ENCODE results near the gene SCG2. TPM values are rescaled to one million over a fixed set of nuclear protein-coding genes. Genes with fewer than 3 reads are reported as not detected.

Gene SCG2
- total RNA-seq, 6 experiments from 2014 or later = 0.23 to 0.97 (median 0.37) TPM

DNA sequence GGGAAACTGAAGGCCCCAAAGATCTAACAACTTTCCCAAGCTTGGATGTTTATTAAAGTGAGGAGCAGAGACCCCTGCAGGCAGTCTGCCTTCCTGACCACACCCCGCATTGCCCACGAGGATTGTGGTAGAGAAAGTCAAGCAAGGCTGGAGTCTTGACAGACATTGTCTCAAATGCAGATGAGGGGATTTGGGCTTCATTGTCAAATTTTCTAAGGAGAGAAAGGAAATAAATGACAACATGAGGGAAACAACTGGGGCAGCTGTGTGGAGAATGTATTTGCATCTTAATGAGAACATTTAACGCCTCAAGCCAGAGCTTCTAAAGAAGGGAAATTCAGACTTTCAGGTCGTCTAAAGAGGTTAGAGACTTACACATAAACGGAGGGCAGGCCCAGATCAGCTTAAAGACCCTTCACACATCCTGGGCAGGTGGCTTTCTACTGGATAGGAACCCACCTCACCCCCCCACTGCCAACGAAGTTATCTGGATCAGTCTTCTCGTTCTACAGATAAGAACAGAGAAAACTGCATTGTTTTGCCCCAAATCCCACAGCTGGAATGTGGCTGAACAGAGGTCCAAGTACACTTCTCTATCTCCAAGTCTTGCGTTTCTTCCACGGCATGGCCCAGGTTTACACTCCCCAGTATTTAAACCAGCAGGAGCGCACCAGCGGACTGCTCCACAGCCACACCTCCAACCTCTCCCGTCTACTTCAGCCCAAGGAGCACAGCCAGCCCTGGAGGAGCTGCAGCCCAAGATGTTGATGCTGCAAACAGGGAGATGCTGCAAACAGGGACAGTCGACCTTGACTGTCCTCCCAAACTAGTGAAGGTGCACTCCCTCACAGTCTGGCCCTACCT, 16.2 kb upstream of the SCG2 start:
- Mint-ChIP-seq H3K4me1 (ENCODE audit: low read depth) (peaks cover 12% of the 10 kb centered on the region), H3K4me3 (no peak overlapping the region), H3K27ac (no peak overlapping the region), H3K36me3 (ENCODE audit: low read depth) (no peaks in the 10 kb centered on the region), H3K9me3 (no peaks in the 10 kb centered on the region), H3K27me3 (ENCODE audit: insufficient read depth) (peaks cover 3% of the 10 kb centered on the region)
- TF ChIP-seq, protein P1, sequence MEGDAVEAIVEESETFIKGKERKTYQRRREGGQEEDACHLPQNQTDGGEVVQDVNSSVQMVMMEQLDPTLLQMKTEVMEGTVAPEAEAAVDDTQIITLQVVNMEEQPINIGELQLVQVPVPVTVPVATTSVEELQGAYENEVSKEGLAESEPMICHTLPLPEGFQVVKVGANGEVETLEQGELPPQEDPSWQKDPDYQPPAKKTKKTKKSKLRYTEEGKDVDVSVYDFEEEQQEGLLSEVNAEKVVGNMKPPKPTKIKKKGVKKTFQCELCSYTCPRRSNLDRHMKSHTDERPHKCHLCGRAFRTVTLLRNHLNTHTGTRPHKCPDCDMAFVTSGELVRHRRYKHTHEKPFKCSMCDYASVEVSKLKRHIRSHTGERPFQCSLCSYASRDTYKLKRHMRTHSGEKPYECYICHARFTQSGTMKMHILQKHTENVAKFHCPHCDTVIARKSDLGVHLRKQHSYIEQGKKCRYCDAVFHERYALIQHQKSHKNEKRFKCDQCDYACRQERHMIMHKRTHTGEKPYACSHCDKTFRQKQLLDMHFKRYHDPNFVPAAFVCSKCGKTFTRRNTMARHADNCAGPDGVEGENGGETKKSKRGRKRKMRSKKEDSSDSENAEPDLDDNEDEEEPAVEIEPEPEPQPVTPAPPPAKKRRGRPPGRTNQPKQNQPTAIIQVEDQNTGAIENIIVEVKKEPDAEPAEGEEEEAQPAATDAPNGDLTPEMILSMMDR (IDR thresholded peaks at IDR 0.05) = no peak
- DNase-seq = no peak

DNA sequence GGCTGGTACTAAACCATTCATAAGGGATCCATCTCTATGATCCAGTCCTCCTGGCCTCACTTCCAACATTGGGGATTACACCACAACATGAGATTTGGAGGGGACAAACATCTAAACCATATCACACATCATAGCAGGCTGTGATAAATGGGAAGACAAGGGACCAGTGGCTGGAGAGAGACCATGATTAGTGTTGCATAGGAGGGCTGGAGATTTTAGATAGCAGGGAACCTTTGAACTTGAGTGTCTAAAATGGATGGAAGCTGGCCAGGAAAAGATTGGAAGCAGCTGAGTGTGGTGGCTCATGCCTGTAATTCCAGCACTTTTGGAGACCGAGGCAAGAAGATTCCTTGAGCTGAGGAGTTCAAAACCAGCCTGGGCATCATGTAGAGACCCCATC, 12.4 kb upstream of the SCG2 start:
- DNase-seq = no peak
- Mint-ChIP-seq H3K4me3 (no peak overlapping the region), H3K4me1 (ENCODE audit: low read depth) (peaks cover 28% of the 10 kb centered on the region), H3K27me3 (ENCODE audit: insufficient read depth) (peaks cover 1% of the 10 kb centered on the region; the same call in 1 of the 2 replicates), H3K36me3 (ENCODE audit: low read depth) (no peaks in the 10 kb centered on the region), H3K9me3 (no peaks in the 10 kb centered on the region), H3K27ac (no peak overlapping the region)
- TF ChIP-seq, protein P1 (IDR thresholded peaks at IDR 0.05) = no peak

DNA sequence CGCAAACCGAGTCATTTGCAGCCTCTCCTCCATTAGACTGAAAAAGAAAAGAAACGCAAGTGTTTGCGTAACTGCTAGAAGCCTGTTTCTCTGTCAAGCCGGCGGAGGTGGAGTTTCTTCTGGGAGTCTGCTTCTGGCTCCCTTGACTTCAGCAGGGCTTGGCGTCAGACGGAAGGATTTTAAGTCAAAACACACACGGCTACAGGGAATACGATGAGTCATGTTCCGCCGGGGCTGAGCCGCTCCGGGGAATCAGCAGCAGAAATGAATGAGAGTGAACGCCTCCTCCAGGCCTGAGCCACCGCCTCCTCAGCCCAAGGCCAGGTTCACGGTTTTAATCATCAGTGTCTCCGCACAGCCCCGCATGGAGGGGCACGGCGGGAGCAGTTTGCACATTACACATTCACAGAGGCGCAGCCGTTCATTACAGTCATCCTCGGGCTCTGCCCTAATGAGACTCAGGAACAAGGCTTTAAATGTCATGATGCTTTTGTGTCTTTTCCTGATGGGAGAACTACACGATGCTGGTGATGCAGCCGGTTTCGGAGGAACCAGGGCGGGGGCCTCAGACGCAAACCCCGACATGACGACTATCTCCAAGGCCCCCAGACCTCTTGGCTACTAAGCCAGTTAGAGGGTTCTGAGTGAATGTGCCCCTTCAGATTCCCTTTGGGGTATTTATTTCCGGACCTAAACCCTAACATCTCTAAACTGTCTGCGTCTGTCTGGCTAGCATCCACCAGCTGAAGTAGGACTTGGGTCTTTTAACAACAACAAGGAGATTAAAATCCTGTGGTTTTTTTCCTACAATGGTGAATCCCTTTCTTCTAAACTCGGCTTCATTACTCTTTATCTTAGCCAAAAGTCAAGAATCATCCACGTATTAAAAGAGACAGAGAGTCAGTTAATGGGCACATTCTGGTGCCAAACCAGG, 11.1 kb upstream of the SCG2 start:
- Mint-ChIP-seq H3K9me3 (no peaks in the 10 kb centered on the region), H3K4me1 (ENCODE audit: low read depth) (peaks cover 28% of the 10 kb centered on the region), H3K27ac (peak overlapping the region; percentile 89), H3K27me3 (ENCODE audit: insufficient read depth) (peaks cover 1% of the 10 kb centered on the region; the same call in 1 of the 2 replicates), H3K4me3 (peak overlapping the region; percentile 86), H3K36me3 (ENCODE audit: low read depth) (no peaks in the 10 kb centered on the region)
- peak; percentile 97 for DNase-seq
- TF ChIP-seq, protein P1 (IDR thresholded peaks at IDR 0.05) = peak; percentile 27; the same call in 1 of the 2 replicates

DNA sequence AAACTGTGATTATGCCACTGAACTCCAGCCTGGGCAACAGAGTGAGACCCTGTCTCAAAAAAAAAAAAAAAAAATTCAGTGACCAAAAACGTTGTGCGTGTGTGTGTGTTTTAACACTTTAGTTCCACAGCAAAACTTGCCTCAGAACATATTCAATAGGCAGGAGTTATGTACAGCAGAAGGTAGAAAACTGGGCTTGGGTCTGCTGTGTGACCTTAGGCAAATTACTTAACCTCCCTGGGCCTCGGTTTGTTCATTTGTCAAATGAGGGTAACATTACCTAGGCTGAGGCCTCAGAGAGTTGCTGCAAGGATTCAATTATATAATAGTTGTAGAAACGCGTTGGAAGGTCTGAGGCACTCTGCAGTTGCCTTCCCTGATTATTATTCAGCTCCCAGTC, 10.3 kb upstream of the SCG2 start:
- no peak for DNase-seq
- Mint-ChIP-seq H3K4me3 (peak overlapping the region; percentile 86), H3K9me3 (no peaks in the 10 kb centered on the region), H3K27me3 (ENCODE audit: insufficient read depth) (peaks cover 1% of the 10 kb centered on the region; the same call in 1 of the 2 replicates), H3K27ac (peak overlapping the region; percentile 89), H3K36me3 (ENCODE audit: low read depth) (no peaks in the 10 kb centered on the region), H3K4me1 (ENCODE audit: low read depth) (peaks cover 28% of the 10 kb centered on the region)
- TF ChIP-seq, protein P1 (IDR thresholded peaks at IDR 0.05) = no peak

DNA sequence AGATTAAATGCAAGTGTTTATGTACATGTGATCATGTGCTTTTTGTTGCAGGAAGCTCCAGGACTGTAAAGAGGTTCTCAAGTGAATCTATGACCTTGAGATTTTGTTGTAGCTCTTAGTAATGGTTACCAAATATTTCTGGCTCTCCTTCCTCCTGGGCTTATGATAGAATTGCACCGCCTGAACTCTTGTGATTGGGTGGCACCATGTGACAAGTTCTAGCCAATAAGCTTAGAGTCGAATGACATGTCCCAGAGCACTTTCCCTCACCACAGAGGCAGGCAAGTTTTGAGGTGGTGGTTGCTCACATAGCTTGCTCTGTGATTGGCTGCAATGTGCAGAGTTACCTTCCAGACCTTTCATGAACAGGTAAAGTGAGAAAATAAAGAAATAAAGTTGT, 8.9 kb upstream of the SCG2 start:
- H3K27me3 Mint-ChIP-seq (ENCODE audit: insufficient read depth) = peaks cover 5% of the 10 kb centered on the region
- no peaks in the 10 kb centered on the region for H3K36me3 Mint-ChIP-seq (ENCODE audit: low read depth)

More for the DNA sequence above, 8.9 kb upstream of the SCG2 start:
- no peak overlapping the region for H3K27ac Mint-ChIP-seq
- H3K4me3 Mint-ChIP-seq = no peak overlapping the region
- TF ChIP-seq, protein P1 (IDR thresholded peaks at IDR 0.05) = no peak
- peaks cover 28% of the 10 kb centered on the region for H3K4me1 Mint-ChIP-seq (ENCODE audit: low read depth)
- no peak for DNase-seq
- no peaks in the 10 kb centered on the region for H3K9me3 Mint-ChIP-seq

Data from HFFc6 (cell line).